Astrocyte (in vitro differentiated cells and primary cell): ENCODE results near the gene TRIM56. TPM values are rescaled to one million over a fixed set of nuclear protein-coding genes. Genes with fewer than 3 reads are reported as not detected.

Experiments used
- DNase-seq: peaks from one replicate; pipeline ENCODE4 v3.0.0-alpha.2; 2010; ENCODE audit warnings: low read depth
- FAIRE-seq: peaks from 2 replicates; lab custom pipeline; 2011; peaks lifted over from hg19 to GRCh38; lab: Jason Lieb, UNC
- H2AFZ ChIP-seq: 2 replicates; pipeline ENCODE4 v1.6.0; 2012; ENCODE audit warnings: low read depth, low read length, inconsistent platforms
- H3K27ac ChIP-seq: 2 replicates; pipeline ENCODE4 v1.5.1; 2011; ENCODE audit warnings: low read depth, low read length, inconsistent platforms
- H3K27me3 ChIP-seq: 2 replicates; pipeline ENCODE4 v1.6.0; 2011; ENCODE audit warnings: low read length, inconsistent platforms; ENCODE audit not compliant: insufficient read depth
- H3K36me3 ChIP-seq: 2 replicates; pipeline ENCODE4 v1.5.1; 2011; ENCODE audit warnings: low read length, inconsistent platforms; ENCODE audit not compliant: insufficient read depth
- H3K4me1 ChIP-seq: 2 replicates; pipeline ENCODE4 v1.5.1; 2011; ENCODE audit warnings: low read length, inconsistent platforms; ENCODE audit not compliant: insufficient read depth
- H3K4me2 ChIP-seq: 2 replicates; pipeline ENCODE4 v1.6.0; 2012; ENCODE audit warnings: low read length, inconsistent platforms
- H3K4me3 ChIP-seq: 2 replicates; pipeline ENCODE4 v1.5.1; 2011; ENCODE audit warnings: low read depth, mild to moderate bottlenecking, low read length, inconsistent platforms; ENCODE audit not compliant: insufficient read depth
- H3K79me2 ChIP-seq: 2 replicates; pipeline ENCODE4 v1.6.0; 2012; ENCODE audit warnings: mild to moderate bottlenecking, low read length, inconsistent platforms; ENCODE audit not compliant: insufficient read depth
- H3K9ac ChIP-seq: 2 replicates; pipeline ENCODE4 v1.6.0; 2012; ENCODE audit warnings: mild to moderate bottlenecking, low read length, inconsistent platforms
- H3K9me3 ChIP-seq: 2 replicates; pipeline ENCODE4 v1.5.1; 2012; ENCODE audit warnings: low read depth, mild to moderate bottlenecking, low read length, inconsistent platforms; ENCODE audit not compliant: insufficient read depth
- H4K20me1 ChIP-seq: 2 replicates; pipeline ENCODE4 v1.6.0; 2012; ENCODE audit warnings: low read length, inconsistent platforms; ENCODE audit not compliant: insufficient read depth
- H3K27ac Mint-ChIP-seq: one replicate; pipeline ENCODE4 v1.8.0; 2021; ENCODE audit warnings: mild to moderate bottlenecking, mixed read lengths; ENCODE audit not compliant: unreplicated experiment
- H3K27me3 Mint-ChIP-seq: one replicate; pipeline ENCODE4 v1.8.0; 2021; ENCODE audit warnings: low read depth, mixed read lengths; ENCODE audit not compliant: unreplicated experiment
- H3K36me3 Mint-ChIP-seq: one replicate; pipeline ENCODE4 v1.8.0; 2021; ENCODE audit warnings: low read depth, mixed read lengths; ENCODE audit not compliant: unreplicated experiment
- H3K4me1 Mint-ChIP-seq: one replicate; pipeline ENCODE4 v1.8.0; 2021; ENCODE audit warnings: low read depth, mixed read lengths; ENCODE audit not compliant: unreplicated experiment
- H3K4me3 Mint-ChIP-seq: one replicate; pipeline ENCODE4 v1.8.0; 2021; ENCODE audit warnings: mild to moderate bottlenecking, moderate library complexity, mixed read lengths; ENCODE audit not compliant: unreplicated experiment
- H3K9me3 Mint-ChIP-seq: one replicate; pipeline ENCODE4 v1.8.0; 2021; ENCODE audit warnings: mild to moderate bottlenecking, mixed read lengths; ENCODE audit not compliant: unreplicated experiment
- EZH2 ChIP-seq: IDR thresholded peaks from 2 replicates; pipeline ENCODE4 v1.6.1; 2012; ENCODE audit warnings: mild to moderate bottlenecking, low read length, inconsistent platforms; ENCODE audit not compliant: insufficient read depth
- total RNA-seq: library from RNA; stranded (reverse); gene quantifications from 2 replicates; pipeline ENCODE4 v1.2.1, GENCODE V29; 2021
- TF ChIP-seq, protein P1 (sequence below): IDR thresholded peaks from 2 replicates; pipeline ENCODE4 v1.5.1; 2011; ENCODE audit warnings: low read depth, mild to moderate bottlenecking, inconsistent platforms, low read length, moderate library complexity; ENCODE audit not compliant: insufficient read depth

Gene TRIM56
- total RNA-seq, 1 donor from 2014 or later = 24.2 TPM

DNA sequence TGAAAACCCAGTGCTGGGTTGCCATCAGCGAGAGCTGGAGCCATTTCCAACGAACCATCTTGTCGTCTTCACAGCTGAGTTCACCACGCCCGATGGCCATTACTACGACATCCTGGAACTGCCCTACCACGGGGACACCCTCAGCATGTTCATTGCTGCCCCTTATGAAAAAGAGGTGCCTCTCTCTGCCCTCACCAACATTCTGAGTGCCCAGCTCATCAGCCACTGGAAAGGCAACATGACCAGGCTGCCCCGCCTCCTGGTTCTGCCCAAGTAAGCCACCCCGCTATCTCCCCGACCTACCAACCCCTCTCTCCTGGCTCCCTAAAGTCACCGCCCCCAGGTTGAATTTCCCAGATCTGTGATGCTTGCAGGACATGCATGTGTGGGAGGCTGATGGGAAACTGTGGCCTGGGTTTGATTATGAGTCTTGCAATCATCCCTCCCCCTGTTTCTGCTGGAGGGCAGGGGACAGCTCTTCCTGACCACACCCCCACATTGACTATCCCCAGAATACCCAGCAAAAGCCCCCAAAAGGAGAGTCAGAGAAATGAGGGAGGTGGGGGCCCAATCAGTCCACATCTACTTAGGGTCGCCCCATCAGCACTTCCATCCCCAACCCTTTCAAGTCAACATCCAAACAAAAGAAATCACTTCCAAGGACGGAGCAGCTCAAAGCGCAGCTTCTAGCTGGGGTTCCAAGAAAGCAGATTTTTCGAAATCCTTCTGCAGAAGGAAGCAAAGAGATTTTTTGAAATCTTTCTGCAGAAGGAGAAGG lies 48.5 kb downstream of the TRIM56 start:
- H3K4me1 Mint-ChIP-seq = peaks cover 43% of the 10 kb centered on the region
- no peaks in the 10 kb centered on the region for H3K27me3 ChIP-seq
- peak overlapping the region; percentile 39 for H3K9ac ChIP-seq
- H3K4me1 ChIP-seq = peaks cover 63% of the 10 kb centered on the region
- DNase-seq (no peak), FAIRE-seq (no peak)
- TF ChIP-seq, protein P1, sequence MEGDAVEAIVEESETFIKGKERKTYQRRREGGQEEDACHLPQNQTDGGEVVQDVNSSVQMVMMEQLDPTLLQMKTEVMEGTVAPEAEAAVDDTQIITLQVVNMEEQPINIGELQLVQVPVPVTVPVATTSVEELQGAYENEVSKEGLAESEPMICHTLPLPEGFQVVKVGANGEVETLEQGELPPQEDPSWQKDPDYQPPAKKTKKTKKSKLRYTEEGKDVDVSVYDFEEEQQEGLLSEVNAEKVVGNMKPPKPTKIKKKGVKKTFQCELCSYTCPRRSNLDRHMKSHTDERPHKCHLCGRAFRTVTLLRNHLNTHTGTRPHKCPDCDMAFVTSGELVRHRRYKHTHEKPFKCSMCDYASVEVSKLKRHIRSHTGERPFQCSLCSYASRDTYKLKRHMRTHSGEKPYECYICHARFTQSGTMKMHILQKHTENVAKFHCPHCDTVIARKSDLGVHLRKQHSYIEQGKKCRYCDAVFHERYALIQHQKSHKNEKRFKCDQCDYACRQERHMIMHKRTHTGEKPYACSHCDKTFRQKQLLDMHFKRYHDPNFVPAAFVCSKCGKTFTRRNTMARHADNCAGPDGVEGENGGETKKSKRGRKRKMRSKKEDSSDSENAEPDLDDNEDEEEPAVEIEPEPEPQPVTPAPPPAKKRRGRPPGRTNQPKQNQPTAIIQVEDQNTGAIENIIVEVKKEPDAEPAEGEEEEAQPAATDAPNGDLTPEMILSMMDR = no peak
- no peak for TF ChIP-seq EZH2
- H3K27me3 Mint-ChIP-seq = no peaks in the 10 kb centered on the region
- H3K4me3 Mint-ChIP-seq = peak overlapping the region; percentile 73
- no peaks in the 10 kb centered on the region for H3K9me3 Mint-ChIP-seq
- H3K36me3 ChIP-seq = peaks cover 67% of the 10 kb centered on the region
- peaks cover 40% of the 10 kb centered on the region for H3K36me3 Mint-ChIP-seq
- H4K20me1 ChIP-seq = peaks cover 89% of the 10 kb centered on the region
- H3K4me2 ChIP-seq = peak overlapping the region; percentile 98
- H3K9me3 ChIP-seq = no peaks in the 10 kb centered on the region
- no peak overlapping the region for H2AFZ ChIP-seq
- peaks cover 27% of the 10 kb centered on the region for H3K79me2 ChIP-seq
- peak overlapping the region; percentile 50 for H3K27ac ChIP-seq
- peak overlapping the region; percentile 12 for H3K4me3 ChIP-seq
- H3K27ac Mint-ChIP-seq = peak overlapping the region; percentile 68

DNA sequence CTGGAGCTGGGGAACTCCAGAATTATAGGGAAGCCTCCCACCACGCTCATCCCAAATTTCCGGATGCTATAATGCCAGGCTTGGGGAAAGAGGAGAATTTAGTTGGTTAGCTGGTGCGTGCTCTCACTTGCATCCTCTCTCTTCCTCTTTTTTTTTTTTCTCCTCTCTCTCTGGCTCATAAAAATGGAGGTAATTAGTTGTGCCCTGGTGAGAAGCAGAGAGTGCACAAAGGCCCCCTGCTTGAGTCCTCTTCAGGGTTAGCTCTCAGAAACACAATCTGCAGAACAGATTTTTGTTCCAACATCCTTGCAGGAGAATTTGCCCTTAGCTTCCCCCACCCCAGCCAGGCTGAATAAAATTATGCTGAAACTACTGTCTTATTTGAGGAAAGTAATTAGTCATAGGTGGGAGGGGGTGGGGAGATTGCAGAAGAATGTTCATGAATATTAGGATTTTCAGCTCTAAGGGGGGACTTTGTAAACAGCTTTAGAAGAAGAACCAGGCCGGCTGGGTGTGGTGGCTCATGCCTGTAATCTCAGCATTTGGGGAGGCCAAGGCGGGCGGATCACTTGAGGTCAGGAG lies 49.2 kb downstream of the TRIM56 start:
- Mint-ChIP-seq H3K4me1 (peaks cover 46% of the 10 kb centered on the region), H3K4me3 (peak overlapping the region; percentile 31), H3K9me3 (no peaks in the 10 kb centered on the region), H3K27me3 (no peaks in the 10 kb centered on the region), H3K36me3 (peaks cover 38% of the 10 kb centered on the region), H3K27ac (peak overlapping the region; percentile 60)
- DNase-seq (no peak), FAIRE-seq (no peak)
- peak overlapping the region; percentile 12 for H3K4me3 ChIP-seq
- peak overlapping the region; percentile 50 for H3K27ac ChIP-seq
- TF ChIP-seq, protein P1 = no peak
- no peak for TF ChIP-seq EZH2
- peaks cover 67% of the 10 kb centered on the region for H3K36me3 ChIP-seq
- no peaks in the 10 kb centered on the region for H3K27me3 ChIP-seq
- peaks cover 66% of the 10 kb centered on the region for H3K4me1 ChIP-seq
- H3K9me3 ChIP-seq = no peaks in the 10 kb centered on the region
- H2AFZ ChIP-seq = no peak overlapping the region
- peak overlapping the region; percentile 98 for H3K4me2 ChIP-seq
- peaks cover 22% of the 10 kb centered on the region for H3K79me2 ChIP-seq
- peaks cover 83% of the 10 kb centered on the region for H4K20me1 ChIP-seq
- H3K9ac ChIP-seq = peak overlapping the region; percentile 39
